Measurements from ENCODE around the gene RNASE9.

DNA sequence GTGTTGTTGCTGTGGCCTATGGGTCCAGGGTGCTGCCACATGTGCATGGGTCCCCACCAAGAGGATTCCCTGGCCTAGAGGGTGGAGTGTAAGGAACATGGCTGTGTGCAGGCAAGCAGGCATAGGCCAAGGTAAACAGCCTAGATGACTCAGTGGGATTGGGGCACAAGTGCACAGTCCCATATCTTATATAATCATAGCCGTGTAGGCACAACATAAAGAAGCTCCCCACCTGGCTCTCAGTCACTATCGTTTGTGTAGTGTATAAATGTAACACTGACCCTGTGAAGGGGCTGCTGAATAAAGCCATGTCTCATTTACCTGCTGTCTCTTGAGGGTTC lies 46.0 kb upstream of the RNASE9 start:
- TF ChIP-seq POLR2A (IDR thresholded peaks at IDR 0.05; ENCODE audit: low read depth, low read length) (no peak), TAF1 (IDR thresholded peaks at IDR 0.05; ENCODE audit: low read depth, low read length) (no peak), POU2F2 (IDR thresholded peaks at IDR 0.05; ENCODE audit: low read depth, low read length) (no peak)

All from GM12891 (cell line).